ENCODE results near the gene RCAN2.
"Not testable (repeated sequence)": the region's sequence is repeated elsewhere in the genome, so short reads cannot be mapped to it uniquely, and the experiment has no call there.

RCAN2 gene

GRCh38 chr6:46422619-46423018 lies 68.6 kb downstream of the RCAN2 start:
- no peaks in the 10 kb centered on the region for H3K36me3 Mint-ChIP-seq
- peaks cover 9% of the 10 kb centered on the region for H3K27me3 Mint-ChIP-seq
- H3K4me1 Mint-ChIP-seq, result no peaks in the 10 kb centered on the region
- no peak overlapping the region for H3K27ac Mint-ChIP-seq
- H3K9me3 Mint-ChIP-seq, result no peaks in the 10 kb centered on the region
- no peak overlapping the region for H3K4me3 Mint-ChIP-seq

DNA sequence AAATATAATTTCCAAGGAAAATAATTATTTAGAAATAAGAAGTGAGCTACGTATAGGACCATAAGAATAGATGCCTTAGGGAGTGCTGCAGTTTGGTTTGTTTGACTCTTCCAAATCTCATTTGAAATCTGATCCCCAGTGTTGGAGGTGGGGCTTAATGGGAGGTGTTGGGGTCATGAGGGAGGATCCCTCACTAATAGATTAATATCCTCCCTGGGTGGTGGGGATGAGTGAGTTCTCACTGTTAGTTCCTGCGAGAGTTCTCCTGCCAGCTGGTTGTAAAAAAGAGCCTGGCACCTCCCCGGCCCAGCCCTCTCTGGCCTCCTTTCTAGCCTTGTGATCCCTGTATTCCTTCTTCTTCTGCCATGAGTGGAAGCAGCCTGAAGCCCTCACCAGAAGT lies 69.3 kb downstream of the RCAN2 start:
- no peaks in the 10 kb centered on the region for H3K9me3 Mint-ChIP-seq
- H3K36me3 Mint-ChIP-seq, result no peaks in the 10 kb centered on the region
- peaks cover 9% of the 10 kb centered on the region for H3K27me3 Mint-ChIP-seq
- H3K4me1 Mint-ChIP-seq, result no peaks in the 10 kb centered on the region
- no peak overlapping the region for H3K27ac Mint-ChIP-seq
- no peak overlapping the region for H3K4me3 Mint-ChIP-seq

GRCh38 chr6:46420921-46421638 lies 70.2 kb downstream of the RCAN2 start:
- Mint-ChIP-seq H3K36me3 (no peaks in the 10 kb centered on the region), H3K9me3 (no peaks in the 10 kb centered on the region), H3K4me1 (no peaks in the 10 kb centered on the region), H3K4me3 (no peak overlapping the region), H3K27ac (no peak overlapping the region), H3K27me3 (peaks cover 6% of the 10 kb centered on the region)

GRCh38 chr6:46419576-46420002 lies 71.7 kb downstream of the RCAN2 start:
- H3K36me3 Mint-ChIP-seq, result no peaks in the 10 kb centered on the region
- H3K9me3 Mint-ChIP-seq, result no peaks in the 10 kb centered on the region
- peaks cover 6% of the 10 kb centered on the region for H3K27me3 Mint-ChIP-seq
- no peak overlapping the region for H3K27ac Mint-ChIP-seq
- H3K4me3 Mint-ChIP-seq, result no peak overlapping the region
- no peaks in the 10 kb centered on the region for H3K4me1 Mint-ChIP-seq

GRCh38 chr6:46414398-46414797 lies 76.9 kb downstream of the RCAN2 start:
- Mint-ChIP-seq H3K36me3 (no peaks in the 10 kb centered on the region), H3K9me3 (no peaks in the 10 kb centered on the region), H3K4me3 (no peak overlapping the region), H3K4me1 (no peaks in the 10 kb centered on the region), H3K27ac (no peak overlapping the region), H3K27me3 (no peaks in the 10 kb centered on the region)

GRCh38 chr6:46412662-46413061 lies 78.6 kb downstream of the RCAN2 start:
- Mint-ChIP-seq H3K4me1 (no peaks in the 10 kb centered on the region), H3K36me3 (no peaks in the 10 kb centered on the region), H3K27me3 (no peaks in the 10 kb centered on the region), H3K4me3 (no peak overlapping the region), H3K9me3 (no peaks in the 10 kb centered on the region), H3K27ac (no peak overlapping the region)

DNA sequence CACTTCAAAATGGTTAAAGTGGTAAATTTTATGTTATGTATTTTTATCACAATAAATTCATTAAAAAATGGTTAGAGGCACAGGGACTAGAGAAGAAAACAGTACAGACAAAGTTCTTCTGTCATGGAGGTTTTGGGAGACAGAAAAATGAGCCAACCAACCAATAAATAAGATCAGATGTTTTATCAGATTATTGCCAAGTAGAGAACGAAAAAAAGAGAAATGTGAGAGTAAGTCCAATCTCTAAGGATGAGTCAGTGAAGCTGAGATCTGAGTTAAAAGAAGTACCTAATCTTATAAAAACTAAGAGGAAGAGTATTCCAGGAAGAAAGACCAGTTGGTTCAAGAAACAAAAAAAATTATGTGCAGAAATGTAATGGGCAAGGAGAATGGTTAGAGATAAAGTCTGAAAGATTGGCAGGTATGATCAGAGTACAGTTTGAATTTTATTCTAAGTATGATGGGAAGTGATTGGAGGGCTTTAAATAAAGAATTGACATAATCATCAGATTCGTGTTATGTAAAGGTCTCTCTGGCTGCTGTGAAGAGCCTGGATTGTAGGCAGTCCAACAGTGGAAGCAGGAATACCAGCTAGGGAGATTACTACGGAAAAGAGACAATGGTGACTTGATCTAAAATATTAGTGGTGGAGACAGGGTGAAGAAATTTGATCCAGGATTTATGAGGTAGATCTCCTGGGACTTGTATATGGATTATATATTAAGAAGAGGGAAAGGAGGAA lies 79.6 kb downstream of the RCAN2 start:
- Mint-ChIP-seq H3K4me3 (no peak overlapping the region), H3K27ac (no peak overlapping the region), H3K27me3 (no peaks in the 10 kb centered on the region), H3K4me1 (no peaks in the 10 kb centered on the region), H3K36me3 (no peaks in the 10 kb centered on the region), H3K9me3 (no peaks in the 10 kb centered on the region)

- Mint-ChIP-seq H3K36me3 (no peaks in the 10 kb centered on the region), H3K27ac (no peak overlapping the region), H3K27me3 (no peaks in the 10 kb centered on the region), H3K4me3 (no peak overlapping the region), H3K9me3 (no peaks in the 10 kb centered on the region), H3K4me1 (no peaks in the 10 kb centered on the region)
Observed at GRCh38 chr6:46410334-46410953, 80.8 kb downstream of the RCAN2 start.

DNA sequence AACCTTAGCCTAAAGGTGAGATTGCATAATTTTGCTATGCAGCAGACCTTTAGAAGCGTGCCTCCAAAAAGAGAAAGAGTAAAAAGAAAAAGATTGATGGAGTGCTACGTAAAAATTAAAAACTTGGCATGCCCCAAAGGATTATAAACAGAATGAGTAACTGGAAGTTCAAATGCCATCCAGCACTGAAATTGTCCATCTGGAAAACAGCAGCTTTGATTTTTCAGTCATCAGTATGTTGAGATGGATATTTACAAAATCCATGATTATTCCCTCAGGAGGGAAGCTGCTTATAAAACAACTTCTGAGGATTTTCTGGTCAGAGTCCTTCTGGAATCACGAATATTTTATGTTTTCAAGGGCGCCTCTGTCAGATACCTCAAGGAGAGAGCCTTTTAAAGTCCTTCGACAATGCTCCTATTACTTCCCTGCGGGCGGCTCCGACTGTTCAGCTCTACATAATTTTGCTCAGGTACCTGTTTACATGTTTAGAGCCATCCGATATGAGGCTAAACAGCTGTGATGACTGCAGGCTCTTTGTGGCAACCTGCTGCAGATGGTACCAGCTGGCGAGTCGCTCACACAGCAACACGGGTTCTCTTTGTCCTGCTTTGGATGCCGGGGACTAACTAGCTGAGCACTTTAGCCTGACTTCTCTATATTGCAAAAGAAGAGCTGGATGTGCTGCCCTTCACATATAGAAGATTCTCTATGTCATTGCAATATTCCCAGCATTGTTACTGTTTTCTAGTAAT lies 83.3 kb downstream of the RCAN2 start:
- Mint-ChIP-seq H3K36me3 (no peaks in the 10 kb centered on the region), H3K4me3 (no peak overlapping the region), H3K9me3 (no peaks in the 10 kb centered on the region), H3K27ac (no peak overlapping the region), H3K4me1 (no peaks in the 10 kb centered on the region), H3K27me3 (peaks cover 1% of the 10 kb centered on the region)

- no peaks in the 10 kb centered on the region for H3K9me3 Mint-ChIP-seq
Observed at GRCh38 chr6:46407246-46407645, 84.0 kb downstream of the RCAN2 start.

GRCh38 chr6:46405620-46406180 lies 85.5 kb downstream of the RCAN2 start:
- H3K36me3 Mint-ChIP-seq, H3K27ac Mint-ChIP-seq, H3K9me3 Mint-ChIP-seq, H3K4me1 Mint-ChIP-seq, H3K4me3 Mint-ChIP-seq, H3K27me3 Mint-ChIP-seq: not testable (repeated sequence)

More at GRCh38 chr6:46407246-46407645, 84.0 kb downstream of the RCAN2 start:
- Mint-ChIP-seq H3K27ac (no peak overlapping the region), H3K36me3 (no peaks in the 10 kb centered on the region), H3K4me1 (no peaks in the 10 kb centered on the region), H3K4me3 (no peak overlapping the region), H3K27me3 (peaks cover 1% of the 10 kb centered on the region)

GRCh38 chr6:46400898-46401297 lies 90.4 kb downstream of the RCAN2 start:
- H3K4me3 Mint-ChIP-seq, result no peak overlapping the region
- H3K4me1 Mint-ChIP-seq, result no peaks in the 10 kb centered on the region
- H3K27me3 Mint-ChIP-seq, result peaks cover 1% of the 10 kb centered on the region
- no peak overlapping the region for H3K27ac Mint-ChIP-seq
- H3K36me3 Mint-ChIP-seq, result no peaks in the 10 kb centered on the region
- no peaks in the 10 kb centered on the region for H3K9me3 Mint-ChIP-seq

DNA sequence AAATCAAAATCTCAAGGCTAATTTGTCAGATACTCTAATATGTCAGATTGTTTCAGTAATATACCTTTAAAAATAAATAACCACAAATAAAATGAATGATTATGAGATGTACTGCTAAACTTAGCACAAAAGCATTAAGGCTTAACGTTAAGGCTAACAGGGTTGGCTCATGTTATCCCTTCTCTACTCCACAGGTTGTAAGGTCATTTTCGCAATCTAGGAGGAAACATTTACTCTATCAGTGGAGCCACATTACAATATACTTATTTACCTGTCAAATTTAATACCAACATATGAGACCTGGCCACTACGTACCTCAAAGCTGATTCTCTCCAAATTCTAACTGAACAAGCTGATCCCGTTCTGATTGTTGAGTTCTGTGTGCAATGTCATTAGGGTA lies 95.7 kb downstream of the RCAN2 start:
- no peak overlapping the region for H3K27ac Mint-ChIP-seq
- H3K27me3 Mint-ChIP-seq, result peaks cover 3% of the 10 kb centered on the region
- peaks cover 3% of the 10 kb centered on the region for H3K9me3 Mint-ChIP-seq
- no peaks in the 10 kb centered on the region for H3K4me1 Mint-ChIP-seq
- no peaks in the 10 kb centered on the region for H3K36me3 Mint-ChIP-seq
- no peak overlapping the region for H3K4me3 Mint-ChIP-seq

DNA sequence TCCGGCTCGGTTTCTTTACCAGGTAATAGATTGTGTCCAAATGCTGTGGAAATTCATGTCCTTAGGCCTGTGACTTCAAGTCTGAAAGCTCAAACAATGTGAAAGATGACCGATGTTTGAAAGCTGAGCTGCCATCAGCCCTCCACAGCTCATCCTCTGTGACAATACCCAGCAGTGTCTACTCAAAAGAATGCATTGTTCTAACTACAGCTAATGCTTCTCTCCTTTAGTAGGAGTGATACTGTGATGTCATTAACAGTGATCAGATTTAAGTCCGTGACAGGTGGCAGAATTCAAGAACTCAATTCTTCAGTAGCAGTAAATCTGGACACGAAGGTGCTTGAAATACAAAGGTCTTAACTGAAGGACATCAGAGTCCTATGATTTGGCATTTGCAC lies 97.3 kb downstream of the RCAN2 start:
- no peak overlapping the region for H3K27ac Mint-ChIP-seq
- no peak overlapping the region for H3K4me3 Mint-ChIP-seq
- peaks cover 4% of the 10 kb centered on the region for H3K27me3 Mint-ChIP-seq
- peaks cover 5% of the 10 kb centered on the region for H3K9me3 Mint-ChIP-seq
- H3K36me3 Mint-ChIP-seq, result no peaks in the 10 kb centered on the region
- H3K4me1 Mint-ChIP-seq, result no peaks in the 10 kb centered on the region

DNA sequence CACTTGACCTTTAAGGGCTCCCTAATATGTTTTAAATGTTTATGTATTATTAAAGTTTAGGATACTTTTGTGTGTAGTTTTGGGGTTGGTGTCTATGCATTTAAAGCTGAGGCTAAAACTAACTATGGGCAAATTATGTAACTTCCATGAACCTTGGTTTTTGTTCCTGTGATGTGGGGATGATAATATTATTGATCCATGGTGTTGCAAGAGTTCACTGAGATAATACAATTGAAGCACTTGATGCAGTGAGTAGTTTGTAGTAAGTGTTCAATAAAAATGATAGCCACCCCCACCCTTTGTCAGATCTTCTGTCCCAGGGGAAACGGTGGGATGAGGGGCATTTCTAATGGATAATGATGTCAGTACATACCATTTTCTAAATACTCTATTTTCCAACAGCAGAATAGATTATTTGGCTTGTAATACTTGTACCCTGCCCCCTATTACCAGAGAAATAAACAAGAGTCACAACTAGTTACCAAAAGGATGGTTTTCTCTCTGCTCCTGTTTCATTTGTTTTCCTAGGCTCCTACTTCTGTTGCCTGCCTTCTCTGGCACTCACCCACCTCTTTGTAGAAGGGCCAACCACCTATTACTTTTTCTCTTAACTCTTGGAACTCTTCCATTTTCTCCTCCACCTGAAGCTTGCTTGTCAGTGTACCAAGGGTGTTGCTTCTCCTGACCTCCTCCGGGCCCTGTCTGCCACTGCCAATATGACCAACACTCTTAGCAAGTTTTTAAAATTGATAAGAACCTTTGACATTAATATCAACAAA lies 97.9 kb downstream of the RCAN2 start:
- peak overlapping the region; percentile 2 for H3K27ac Mint-ChIP-seq
- H3K36me3 Mint-ChIP-seq, result no peaks in the 10 kb centered on the region
- peaks cover 4% of the 10 kb centered on the region for H3K27me3 Mint-ChIP-seq
- H3K4me3 Mint-ChIP-seq, result no peak overlapping the region
- H3K4me1 Mint-ChIP-seq, result no peaks in the 10 kb centered on the region
- H3K9me3 Mint-ChIP-seq, result peaks cover 5% of the 10 kb centered on the region

Measured in activated naive CD4-positive, alpha-beta T cell treated with anti-CD3 and anti-CD28 coated beads, Interleukin-2, amount 50 U/mL, for 24 hours (primary cell).